GM19238 (cell line): Measurements from ENCODE around the gene ENTPD3.

Source experiments
- DNase-seq: peaks from one replicate; pipeline ENCODE4 v3.0.0; 2011; ENCODE audit warnings: low spot score; ENCODE audit not compliant: insufficient read length

ENTPD3 gene

GRCh38 chr3:40387001-40387894, at the start of gene ENTPD3:
Gene ENTPD3 (plus strand): TSS chr3:40387184. CDS start chr3:40388058, 874 bp downstream.
- DNase-seq: no peak

GRCh38 chr3:40339871-40340270, 47.1 kb upstream of the ENTPD3 start:
- DNase-seq: no peak

GRCh38 chr3:40340541-40341170, 46.3 kb upstream of the ENTPD3 start:
- DNase-seq: no peak

- DNase-seq: no peak
These were observed 45.3 kb upstream of the ENTPD3 start for GRCh38 chr3:40341671-40342070.

GRCh38 chr3:40350529-40350928, 36.5 kb upstream of the ENTPD3 start:
- DNase-seq: no peak

GRCh38 chr3:40355410-40355809, 31.6 kb upstream of the ENTPD3 start:
- no peak for DNase-seq

- no peak for DNase-seq
These were observed 28.5 kb upstream of the ENTPD3 start for GRCh38 chr3:40358454-40358853.

- no peak for DNase-seq
These were observed 23.3 kb upstream of the ENTPD3 start for GRCh38 chr3:40363674-40364073.

- no peak for DNase-seq
These were observed 20.5 kb upstream of the ENTPD3 start for GRCh38 chr3:40366203-40367162.

- DNase-seq: no peak
These were observed 17.3 kb upstream of the ENTPD3 start for GRCh38 chr3:40369716-40370115.

- DNase-seq: no peak
These were observed 9.2 kb upstream of the ENTPD3 start for GRCh38 chr3:40377822-40378221.

GRCh38 chr3:40379674-40380306, 7.2 kb upstream of the ENTPD3 start:
- no peak for DNase-seq

GRCh38 chr3:40381904-40382616, 4.9 kb upstream of the ENTPD3 start:
- DNase-seq: no peak

- no peak for DNase-seq
These were observed 4.4 kb upstream of the ENTPD3 start for GRCh38 chr3:40382617-40382979.

GRCh38 chr3:40386213-40386612, 771 bp upstream of the ENTPD3 start:
- no peak for DNase-seq

GRCh38 chr3:40387895-40388254, 891 bp downstream of the ENTPD3 start:
- DNase-seq: no peak

GRCh38 chr3:40396406-40396805, 9.4 kb downstream of the ENTPD3 start:
- no peak for DNase-seq

GRCh38 chr3:40397129-40397528, 10.1 kb downstream of the ENTPD3 start:
- no peak for DNase-seq

- no peak for DNase-seq
These were observed 10.9 kb downstream of the ENTPD3 start for GRCh38 chr3:40397912-40398311.

GRCh38 chr3:40398346-40398745, 11.4 kb downstream of the ENTPD3 start:
- DNase-seq: no peak
